Measurements from ENCODE around the gene MOAP1.
"Not testable (repeated sequence)": the region's sequence is repeated elsewhere in the genome, so short reads cannot be mapped to it uniquely, and the experiment has no call there.

The MOAP1 gene

GRCh38 chr14:93183596-93184317, 940 bp downstream of the MOAP1 start:
- no peak for DNase-seq (ENCODE audit: low spot score)

GRCh38 chr14:93175492-93175891, 9.2 kb downstream of the MOAP1 start:
- DNase-seq (ENCODE audit: low spot score): no peak

DNA sequence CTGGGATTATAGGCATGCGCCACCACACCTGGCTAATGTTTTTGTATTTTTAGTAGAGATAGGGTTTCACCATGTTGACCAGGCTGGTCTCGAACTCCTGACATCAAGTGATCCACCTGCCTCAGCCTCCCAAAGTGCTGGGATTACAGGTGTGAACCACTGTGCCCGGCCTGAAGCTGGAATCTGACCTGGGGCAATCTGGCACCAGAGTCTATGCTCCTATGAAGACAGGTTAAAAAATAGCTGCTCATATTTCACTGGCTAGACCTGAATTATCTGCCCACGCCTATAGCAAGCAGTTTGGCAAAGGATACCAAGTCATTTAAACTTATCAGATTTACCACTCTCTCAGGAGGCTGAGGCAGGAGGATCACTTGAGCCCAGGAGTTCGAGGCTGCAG, 10.0 kb downstream of the MOAP1 start:
- not testable (repeated sequence) for DNase-seq (ENCODE audit: low spot score)

DNA sequence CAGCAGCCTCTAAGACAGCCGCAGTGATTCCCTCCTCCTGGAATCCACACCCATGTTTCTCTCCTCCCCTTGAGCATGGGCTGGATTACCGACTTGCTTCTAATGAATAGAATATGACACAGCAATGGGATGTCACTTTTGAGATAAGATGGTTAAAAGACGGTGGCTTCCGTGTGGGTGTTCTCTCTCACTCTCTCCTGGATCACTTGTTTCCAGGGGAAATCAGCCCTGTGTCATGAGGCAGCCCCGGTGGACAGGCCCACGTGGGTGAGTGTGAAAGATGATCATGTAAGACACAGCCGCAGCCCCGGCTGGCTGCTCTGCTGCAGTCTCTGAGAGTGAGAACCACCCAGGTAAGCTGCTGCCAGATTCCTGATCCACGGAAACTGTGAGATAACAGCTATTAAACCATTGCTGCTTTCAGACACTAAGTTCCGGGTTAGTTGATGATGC, 10.7 kb downstream of the MOAP1 start:
- DNase-seq (ENCODE audit: low spot score): no peak

DNA sequence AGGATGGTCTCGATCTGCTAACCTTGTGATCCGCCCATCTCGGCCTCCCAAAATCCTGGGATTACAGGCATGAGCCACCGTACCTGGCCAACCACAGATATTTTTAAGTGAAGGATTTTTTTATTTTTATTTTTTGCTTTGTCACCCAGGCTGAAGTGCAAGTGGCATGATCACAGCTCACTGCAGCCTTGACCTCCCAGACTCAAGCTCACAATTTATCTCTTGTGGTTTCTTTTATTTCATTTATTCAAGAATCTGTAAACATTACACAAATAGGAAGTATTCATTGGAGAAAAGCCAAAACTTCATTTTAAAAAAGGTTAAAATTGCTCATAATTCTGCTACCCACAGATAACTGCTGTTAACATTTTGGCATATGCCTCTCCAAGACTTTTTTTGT, 13.3 kb downstream of the MOAP1 start:
- no peak for DNase-seq (ENCODE audit: low spot score)

DNA sequence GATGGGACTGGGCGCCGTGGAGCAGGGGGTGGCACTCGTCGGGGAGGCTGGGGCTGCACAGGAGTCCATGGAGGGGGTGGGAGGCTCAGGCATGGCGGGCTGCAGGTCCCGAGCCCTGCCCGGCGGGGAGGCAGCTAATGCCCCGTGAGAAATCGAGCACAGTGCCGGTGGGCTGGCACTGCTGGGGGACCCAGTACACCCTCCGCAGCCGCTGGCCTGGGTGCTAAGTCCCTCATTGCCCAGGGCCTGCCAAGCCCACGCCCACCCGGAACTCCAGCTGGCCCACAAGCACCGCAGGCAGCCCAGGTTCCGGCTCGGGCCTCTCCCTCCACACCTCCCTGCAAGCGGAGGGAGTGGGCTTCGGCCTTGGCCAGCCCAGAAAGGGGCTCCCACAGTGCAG, 14.6 kb downstream of the MOAP1 start:
- DNase-seq (ENCODE audit: low spot score): not testable (repeated sequence)

GRCh38 chr14:93169619-93170018, 15.1 kb downstream of the MOAP1 start:
- DNase-seq (ENCODE audit: low spot score): not testable (repeated sequence)

DNA sequence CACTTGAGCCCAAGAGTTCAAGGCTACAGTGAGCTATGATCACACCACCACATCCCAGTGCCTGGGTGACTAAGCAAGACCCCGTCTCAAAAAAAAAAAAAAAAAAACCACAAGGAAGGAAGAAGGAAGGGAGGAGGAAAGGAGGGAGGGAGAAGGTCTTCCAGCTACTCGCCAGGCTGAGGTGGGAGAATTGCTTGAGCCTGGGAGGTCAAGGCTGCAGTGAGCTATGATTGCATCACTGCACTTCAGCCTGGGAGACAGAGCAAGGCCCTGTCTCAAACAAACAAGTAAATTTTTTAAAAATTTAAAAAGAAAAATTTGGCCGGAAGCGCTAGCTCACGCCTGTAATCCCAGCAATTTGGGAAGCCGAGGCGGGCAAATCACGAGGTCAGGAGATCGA, 16.1 kb downstream of the MOAP1 start:
- DNase-seq (ENCODE audit: low spot score): not testable (repeated sequence)

- DNase-seq (ENCODE audit: low spot score): not testable (repeated sequence)
Observed at GRCh38 chr14:93165271-93166265, 19.1 kb downstream of the MOAP1 start.

- no peak for DNase-seq (ENCODE audit: low spot score)
Observed at GRCh38 chr14:93163564-93163963, 21.1 kb downstream of the MOAP1 start.

GRCh38 chr14:93161411-93161940, 23.2 kb downstream of the MOAP1 start:
- DNase-seq (ENCODE audit: low spot score): no peak

DNA sequence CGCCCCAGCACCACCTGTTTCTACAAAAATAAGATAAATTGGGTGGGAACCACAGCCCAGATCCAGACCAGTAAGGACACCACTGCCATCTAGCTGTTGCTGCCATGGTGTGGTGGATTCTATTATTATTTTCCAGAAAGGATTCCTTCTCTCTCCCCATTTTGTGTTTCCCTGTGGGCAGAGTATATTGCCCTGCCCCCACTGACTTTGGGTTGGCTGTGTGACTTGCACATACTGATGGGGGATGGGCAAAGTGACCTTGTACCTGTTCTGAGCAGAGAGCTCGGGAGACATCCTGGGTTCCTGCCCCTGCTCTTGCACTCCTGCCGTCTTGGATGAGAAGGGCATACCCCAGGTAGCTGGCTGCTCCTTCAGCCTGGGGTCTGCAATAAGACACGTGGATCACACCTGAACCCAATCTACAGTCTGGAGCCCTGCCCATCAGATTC, 24.3 kb downstream of the MOAP1 start:
- no peak for DNase-seq (ENCODE audit: low spot score)

GRCh38 chr14:93159625-93160352, 24.9 kb downstream of the MOAP1 start:
- not testable (repeated sequence) for DNase-seq (ENCODE audit: low spot score)

- not testable (repeated sequence) for DNase-seq (ENCODE audit: low spot score)
Observed at GRCh38 chr14:93158349-93158748, 26.3 kb downstream of the MOAP1 start.

DNA sequence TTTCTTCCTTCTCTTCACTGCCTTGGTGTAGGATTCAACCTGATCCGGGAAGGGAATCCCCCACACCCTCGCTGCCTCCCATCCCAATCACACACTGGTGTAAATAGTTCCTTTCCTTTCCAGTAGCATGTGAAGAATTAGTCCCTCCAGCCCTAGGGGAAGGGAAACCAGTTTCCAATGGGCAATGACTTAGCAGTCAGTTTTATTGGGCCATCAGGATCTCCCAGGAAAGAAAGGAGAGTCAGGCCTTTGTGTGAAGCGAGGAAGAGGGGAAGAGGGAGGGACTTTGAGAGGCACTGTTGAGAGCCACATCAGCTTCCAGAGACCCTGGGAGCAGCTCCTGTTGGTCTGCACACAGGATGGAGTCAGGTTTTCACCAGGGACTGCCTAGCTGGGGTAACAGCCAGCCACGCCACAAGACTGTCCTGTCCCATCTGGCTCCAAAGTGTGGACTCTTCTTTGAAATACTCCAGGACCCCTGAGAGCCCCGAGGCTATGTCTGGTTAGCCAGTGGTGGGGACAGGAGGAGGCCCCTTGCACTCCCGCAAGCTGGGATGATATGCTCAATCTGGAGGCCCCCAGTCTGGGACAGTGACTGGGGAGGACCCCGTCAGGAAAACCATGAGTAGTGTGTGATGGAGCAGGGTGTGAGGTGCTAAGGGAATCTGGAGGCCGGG, 27.9 kb downstream of the MOAP1 start:
- DNase-seq (ENCODE audit: low spot score): no peak

DNA sequence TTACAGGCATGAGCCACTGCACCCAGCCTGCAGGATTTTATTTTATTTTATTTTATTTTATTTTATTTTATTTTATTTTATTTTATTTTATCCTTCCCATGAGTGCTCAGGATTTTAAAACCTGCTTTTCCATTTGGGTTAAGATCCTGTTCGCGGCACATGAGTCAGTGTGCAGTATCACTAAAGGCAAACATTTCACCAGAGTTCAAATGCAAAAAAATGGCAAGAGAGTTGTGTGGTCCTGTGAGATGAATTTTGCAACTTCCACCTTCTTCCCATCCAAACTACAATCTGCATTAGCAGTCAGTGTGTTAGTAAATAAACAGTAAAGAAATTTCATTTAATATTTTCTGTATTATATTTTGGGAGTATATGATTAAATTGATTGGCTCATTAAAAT, 29.0 kb downstream of the MOAP1 start:
- DNase-seq (ENCODE audit: low spot score): no peak

GRCh38 chr14:93153121-93153520, 31.6 kb downstream of the MOAP1 start:
- DNase-seq (ENCODE audit: low spot score): no peak

DNA sequence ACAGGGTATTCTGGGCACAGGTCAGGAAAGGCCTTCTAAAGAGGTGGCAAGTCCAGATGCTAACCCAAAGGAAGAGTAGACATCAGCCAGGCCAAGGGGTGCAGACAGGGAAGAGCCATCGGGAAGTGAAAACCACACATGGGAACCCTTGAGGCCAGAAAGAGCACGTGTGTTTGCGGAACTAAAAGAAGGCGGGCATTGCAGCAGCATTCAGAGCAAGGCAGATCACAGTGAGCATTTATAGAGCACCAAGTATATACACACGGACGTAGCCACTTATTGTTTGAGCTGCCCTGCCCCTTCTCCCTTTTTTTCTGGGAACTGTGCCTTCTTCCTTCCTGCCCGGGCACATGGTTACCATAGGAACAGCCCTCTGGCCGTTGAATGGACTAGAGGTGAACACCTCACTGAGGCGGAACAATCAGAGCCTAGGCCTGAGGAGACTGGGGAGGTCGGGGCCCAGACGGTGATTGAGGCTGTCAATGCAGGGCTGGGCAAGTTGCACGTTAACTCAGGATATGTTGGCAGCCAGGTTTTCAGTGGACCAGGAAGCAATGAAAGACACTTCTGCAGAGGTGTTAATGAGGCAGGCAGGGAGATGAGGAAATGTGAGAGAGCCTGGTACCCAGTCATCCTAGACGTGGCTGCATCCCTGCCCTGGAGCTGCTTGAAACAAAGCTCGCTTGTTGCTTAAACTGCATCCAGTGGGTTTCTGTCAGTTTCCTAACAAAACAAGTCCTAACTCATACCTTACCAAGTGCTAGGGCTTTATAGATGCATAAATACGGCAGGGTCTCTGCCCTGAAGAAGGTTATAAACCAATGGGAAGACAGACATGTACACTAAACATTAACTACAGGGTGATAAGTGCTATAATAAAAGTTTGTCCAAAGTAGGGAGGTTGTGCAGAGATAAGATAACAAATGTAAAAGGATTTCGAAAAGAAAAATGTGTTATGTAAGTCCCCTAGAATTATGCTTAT, 34.2 kb downstream of the MOAP1 start:
- no peak for DNase-seq (ENCODE audit: low spot score)

GRCh38 chr14:93148979-93149378, 35.7 kb downstream of the MOAP1 start:
- no peak for DNase-seq (ENCODE audit: low spot score)

DNA sequence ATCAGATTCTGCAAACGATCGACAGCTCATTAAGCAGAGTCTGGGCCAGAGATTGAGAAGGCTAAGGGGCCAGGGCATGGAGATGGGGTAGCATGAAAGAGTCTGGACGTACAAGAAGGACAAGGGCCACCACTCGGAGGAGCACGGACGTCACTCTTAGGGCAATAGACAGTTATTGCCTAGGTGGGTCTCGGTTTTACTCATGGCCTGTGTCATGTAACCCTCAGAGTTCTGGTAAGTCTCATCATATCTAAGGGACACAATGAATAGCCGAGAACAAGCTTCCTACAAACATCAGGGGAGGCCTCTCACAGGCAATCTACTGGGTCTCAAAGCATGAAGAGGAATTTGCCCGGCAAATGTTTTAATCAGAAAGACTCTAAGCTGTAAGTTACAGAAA, 38.6 kb downstream of the MOAP1 start:
- no peak for DNase-seq (ENCODE audit: low spot score)
